Neural cell (in vitro differentiated cells): ENCODE data around the gene MCTP2. TPM values are rescaled to one million over a fixed set of nuclear protein-coding genes. Genes with fewer than 3 reads are reported as not detected.

Experiments used
- H2AFZ ChIP-seq: fragments of 200-600, 300-800 bp; sonication (generic), shearing (Covaris generic); 2 replicates; pipeline ENCODE4 v1.6.0; 2014; ENCODE audit warnings: low read depth, mild to moderate bottlenecking, antibody characterized with exemption, low read length, moderate library complexity
- H3F3A ChIP-seq: fragments of 200-600 bp; shearing (Covaris generic); 2 replicates; pipeline ENCODE4 v1.6.1; 2016; ENCODE audit warnings: mild to moderate bottlenecking, moderate library complexity, mixed read lengths, antibody characterized with exemption, low read length; ENCODE audit not compliant: insufficient read depth, poor library complexity, severe bottlenecking
- H3K27ac ChIP-seq: fragments of 200-600, 300-800 bp; sonication (generic), shearing (Covaris generic); 2 replicates; pipeline ENCODE4 v1.5.1; 2014; ENCODE audit warnings: mild to moderate bottlenecking, low read length, moderate library complexity
- H3K27me3 ChIP-seq: fragments of 300-800, 200-600 bp; sonication (generic), shearing (Covaris generic); 2 replicates; pipeline ENCODE4 v1.6.0; 2014; ENCODE audit warnings: mild to moderate bottlenecking, low read depth, low read length, moderate library complexity; ENCODE audit not compliant: insufficient read depth
- H3K36me3 ChIP-seq: fragments of 300-800, 200-600 bp; sonication (generic), shearing (Covaris generic); 2 replicates; pipeline ENCODE4 v1.5.1; 2014; ENCODE audit warnings: mild to moderate bottlenecking, antibody characterized with exemption, low read length, moderate library complexity; ENCODE audit not compliant: insufficient read depth
- H3K4me2 ChIP-seq: fragments of 300-800, 200-600 bp; sonication (generic), shearing (Covaris generic); 2 replicates; pipeline ENCODE4 v1.6.0; 2014; ENCODE audit warnings: mild to moderate bottlenecking, low read length
- H3K4me3 ChIP-seq: fragments of 300-800, 200-600 bp; sonication (generic), shearing (Covaris generic); 2 replicates; pipeline ENCODE4 v1.5.1; 2014; ENCODE audit warnings: mild to moderate bottlenecking, low read length, moderate library complexity
- H3K79me2 ChIP-seq: fragments of 200-600 bp; shearing (Covaris generic); replicated peaks from 2 replicates; pipeline ENCODE4 v1.6.0; 2014; ENCODE audit warnings: mild to moderate bottlenecking, low read length, moderate library complexity; ENCODE audit not compliant: insufficient read depth
- H3K9ac ChIP-seq: fragments of 300-800, 200-600 bp; sonication (generic), shearing (Covaris generic); 2 replicates; pipeline ENCODE4 v1.6.1; 2016; ENCODE audit warnings: mild to moderate bottlenecking, low read length, mixed read lengths
- H3K9me2 ChIP-seq: fragments of 200-600 bp; shearing (Covaris generic); 2 replicates; pipeline ENCODE4 v1.6.1; 2016; ENCODE audit warnings: mild to moderate bottlenecking, low read length, mixed read lengths; ENCODE audit not compliant: insufficient read depth
- H3K9me3 ChIP-seq: fragments of 200-600, 300-800 bp; sonication (generic), shearing (Covaris generic); 2 replicates; pipeline ENCODE4 v1.6.1; 2016; ENCODE audit warnings: mild to moderate bottlenecking, mixed run types, low read length, moderate library complexity, mixed read lengths
- H4K20me1 ChIP-seq: fragments of 200-600 bp; shearing (Covaris generic); 2 replicates; pipeline ENCODE4 v1.6.1; 2016; ENCODE audit warnings: mild to moderate bottlenecking, mixed run types; ENCODE audit not compliant: insufficient read depth
- EP300 ChIP-seq: fragments of 450-650 bp; conservative IDR thresholded peaks from 2 replicates; pipeline ENCODE4 v1.6.1; 2014; ENCODE audit warnings: antibody characterized with exemption, mild to moderate bottlenecking, moderate library complexity; ENCODE audit not compliant: poor library complexity, severe bottlenecking
- EZH2 ChIP-seq: fragments of 200-600, 300-800 bp; shearing (Covaris generic), sonication (generic); IDR thresholded peaks from 2 replicates; pipeline ENCODE4 v1.6.1; 2014; ENCODE audit warnings: antibody characterized with exemption, low read length, borderline replicate concordance, mild to moderate bottlenecking; ENCODE audit not compliant: insufficient read depth, poor library complexity, severe bottlenecking
- MXI1 ChIP-seq: fragments of 450-650 bp; conservative IDR thresholded peaks from 2 replicates; pipeline ENCODE4 v1.6.1; 2014; ENCODE audit warnings: antibody characterized with exemption, mild to moderate bottlenecking; ENCODE audit not compliant: poor library complexity, severe bottlenecking
- POLR2AphosphoS5 ChIP-seq: IDR thresholded peaks from 2 replicates; pipeline ENCODE4 v1.6.1; 2012
- RAD21 ChIP-seq: fragments of 450-650 bp; conservative IDR thresholded peaks from 2 replicates; pipeline ENCODE4 v1.6.1; 2014; ENCODE audit warnings: antibody characterized with exemption, mild to moderate bottlenecking, moderate library complexity
- SMC3 ChIP-seq: fragments of 450-650 bp; conservative IDR thresholded peaks from 2 replicates; pipeline ENCODE4 v1.6.1; 2014; ENCODE audit warnings: antibody characterized with exemption, mild to moderate bottlenecking, moderate library complexity; ENCODE audit not compliant: poor library complexity
- TAF1 ChIP-seq: IDR thresholded peaks from 2 replicates; pipeline ENCODE4 v1.6.1; 2012; ENCODE audit warnings: low read depth
- polyA plus RNA-seq: library from polyadenylated mRNA; depleted of rRNA; stranded (reverse); fragments of >200 nt; gene quantifications from 2 replicates; pipeline ENCODE4 v1.2.3, GENCODE V29; 2014
- TF ChIP-seq, protein P1 (sequence below): IDR thresholded peaks from 2 replicates; pipeline ENCODE4 v1.6.1; 2012; ENCODE audit warnings: borderline replicate concordance
- TF ChIP-seq, protein P2 (sequence below): fragments of 450-650 bp; IDR thresholded peaks from 2 replicates; pipeline ENCODE4 v1.5.1; 2014; ENCODE audit warnings: antibody characterized with exemption, mild to moderate bottlenecking, moderate library complexity; ENCODE audit not compliant: poor library complexity, severe bottlenecking

The MCTP2 gene
- polyA plus RNA-seq, 1 donor from 2014 or later, result not detected

DNA sequence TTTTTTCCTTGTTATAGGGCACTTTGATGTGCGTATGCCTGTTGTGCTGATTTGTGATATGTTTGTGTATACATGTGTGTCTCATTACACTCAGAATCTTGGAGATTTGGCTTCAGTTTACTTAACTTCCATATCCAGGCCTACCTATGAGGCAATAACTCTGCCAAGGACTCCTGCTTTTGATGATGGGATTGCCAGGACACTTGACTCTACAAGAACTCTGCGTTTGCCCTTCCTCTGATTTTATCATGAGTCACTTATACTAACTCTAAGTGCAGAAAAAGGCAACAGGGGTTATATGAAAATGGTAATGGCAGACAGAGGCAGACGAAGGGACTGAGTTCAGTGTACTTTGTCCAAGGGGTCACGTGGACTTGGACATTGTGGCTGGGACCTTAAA, 33.6 kb downstream of the MCTP2 start:
- Histone ChIP-seq H3K9me3 (no peaks in the 10 kb centered on the region), H4K20me1 (no peaks in the 10 kb centered on the region), H2AFZ (no peak overlapping the region), H3K27me3 (no peaks in the 10 kb centered on the region), H3F3A (no peaks in the 10 kb centered on the region), H3K9ac (no peak overlapping the region), H3K4me3 (no peak overlapping the region), H3K9me2 (no peaks in the 10 kb centered on the region), H3K27ac (no peak overlapping the region), H3K79me2 (no peaks in the 10 kb centered on the region), H3K36me3 (no peaks in the 10 kb centered on the region), H3K4me2 (no peak overlapping the region)
- TF ChIP-seq RAD21, result no peak
- no peak for TF ChIP-seq EZH2
- TF ChIP-seq, protein P1, sequence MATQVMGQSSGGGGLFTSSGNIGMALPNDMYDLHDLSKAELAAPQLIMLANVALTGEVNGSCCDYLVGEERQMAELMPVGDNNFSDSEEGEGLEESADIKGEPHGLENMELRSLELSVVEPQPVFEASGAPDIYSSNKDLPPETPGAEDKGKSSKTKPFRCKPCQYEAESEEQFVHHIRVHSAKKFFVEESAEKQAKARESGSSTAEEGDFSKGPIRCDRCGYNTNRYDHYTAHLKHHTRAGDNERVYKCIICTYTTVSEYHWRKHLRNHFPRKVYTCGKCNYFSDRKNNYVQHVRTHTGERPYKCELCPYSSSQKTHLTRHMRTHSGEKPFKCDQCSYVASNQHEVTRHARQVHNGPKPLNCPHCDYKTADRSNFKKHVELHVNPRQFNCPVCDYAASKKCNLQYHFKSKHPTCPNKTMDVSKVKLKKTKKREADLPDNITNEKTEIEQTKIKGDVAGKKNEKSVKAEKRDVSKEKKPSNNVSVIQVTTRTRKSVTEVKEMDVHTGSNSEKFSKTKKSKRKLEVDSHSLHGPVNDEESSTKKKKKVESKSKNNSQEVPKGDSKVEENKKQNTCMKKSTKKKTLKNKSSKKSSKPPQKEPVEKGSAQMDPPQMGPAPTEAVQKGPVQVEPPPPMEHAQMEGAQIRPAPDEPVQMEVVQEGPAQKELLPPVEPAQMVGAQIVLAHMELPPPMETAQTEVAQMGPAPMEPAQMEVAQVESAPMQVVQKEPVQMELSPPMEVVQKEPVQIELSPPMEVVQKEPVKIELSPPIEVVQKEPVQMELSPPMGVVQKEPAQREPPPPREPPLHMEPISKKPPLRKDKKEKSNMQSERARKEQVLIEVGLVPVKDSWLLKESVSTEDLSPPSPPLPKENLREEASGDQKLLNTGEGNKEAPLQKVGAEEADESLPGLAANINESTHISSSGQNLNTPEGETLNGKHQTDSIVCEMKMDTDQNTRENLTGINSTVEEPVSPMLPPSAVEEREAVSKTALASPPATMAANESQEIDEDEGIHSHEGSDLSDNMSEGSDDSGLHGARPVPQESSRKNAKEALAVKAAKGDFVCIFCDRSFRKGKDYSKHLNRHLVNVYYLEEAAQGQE, result no peak
- TF ChIP-seq, protein P2, sequence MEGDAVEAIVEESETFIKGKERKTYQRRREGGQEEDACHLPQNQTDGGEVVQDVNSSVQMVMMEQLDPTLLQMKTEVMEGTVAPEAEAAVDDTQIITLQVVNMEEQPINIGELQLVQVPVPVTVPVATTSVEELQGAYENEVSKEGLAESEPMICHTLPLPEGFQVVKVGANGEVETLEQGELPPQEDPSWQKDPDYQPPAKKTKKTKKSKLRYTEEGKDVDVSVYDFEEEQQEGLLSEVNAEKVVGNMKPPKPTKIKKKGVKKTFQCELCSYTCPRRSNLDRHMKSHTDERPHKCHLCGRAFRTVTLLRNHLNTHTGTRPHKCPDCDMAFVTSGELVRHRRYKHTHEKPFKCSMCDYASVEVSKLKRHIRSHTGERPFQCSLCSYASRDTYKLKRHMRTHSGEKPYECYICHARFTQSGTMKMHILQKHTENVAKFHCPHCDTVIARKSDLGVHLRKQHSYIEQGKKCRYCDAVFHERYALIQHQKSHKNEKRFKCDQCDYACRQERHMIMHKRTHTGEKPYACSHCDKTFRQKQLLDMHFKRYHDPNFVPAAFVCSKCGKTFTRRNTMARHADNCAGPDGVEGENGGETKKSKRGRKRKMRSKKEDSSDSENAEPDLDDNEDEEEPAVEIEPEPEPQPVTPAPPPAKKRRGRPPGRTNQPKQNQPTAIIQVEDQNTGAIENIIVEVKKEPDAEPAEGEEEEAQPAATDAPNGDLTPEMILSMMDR, result no peak
- no peak for TF ChIP-seq TAF1
- TF ChIP-seq EP300, result no peak
- no peak for TF ChIP-seq MXI1
- no peak for TF ChIP-seq SMC3
- no peak for TF ChIP-seq POLR2AphosphoS5

DNA sequence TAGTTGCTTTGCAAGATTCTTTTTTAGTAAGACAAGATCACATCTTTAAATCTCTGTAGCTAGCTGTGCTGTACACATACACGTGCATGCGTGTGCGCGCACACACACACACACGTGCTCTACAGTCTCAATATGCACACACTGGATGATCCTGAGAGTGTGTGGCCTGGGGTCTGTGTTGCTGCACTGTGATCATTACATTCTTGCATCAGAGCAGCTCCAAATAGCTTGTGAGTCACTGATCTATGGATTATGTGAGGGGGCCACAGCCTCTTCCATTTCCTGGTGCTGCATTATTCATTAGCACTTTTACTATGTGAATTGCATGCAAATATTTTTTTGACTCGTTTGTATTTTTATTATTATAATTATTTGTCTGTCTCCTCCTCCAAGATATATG, 34.6 kb downstream of the MCTP2 start:
- Histone ChIP-seq H3K4me2 (no peak overlapping the region), H4K20me1 (no peaks in the 10 kb centered on the region), H3K27ac (no peak overlapping the region), H3K36me3 (no peaks in the 10 kb centered on the region), H3F3A (no peaks in the 10 kb centered on the region), H2AFZ (no peak overlapping the region), H3K9me2 (no peaks in the 10 kb centered on the region), H3K27me3 (no peaks in the 10 kb centered on the region), H3K9me3 (no peaks in the 10 kb centered on the region), H3K4me3 (no peak overlapping the region), H3K9ac (no peak overlapping the region), H3K79me2 (no peaks in the 10 kb centered on the region)
- no peak for TF ChIP-seq SMC3
- no peak for TF ChIP-seq TAF1
- no peak for TF ChIP-seq MXI1

DNA sequence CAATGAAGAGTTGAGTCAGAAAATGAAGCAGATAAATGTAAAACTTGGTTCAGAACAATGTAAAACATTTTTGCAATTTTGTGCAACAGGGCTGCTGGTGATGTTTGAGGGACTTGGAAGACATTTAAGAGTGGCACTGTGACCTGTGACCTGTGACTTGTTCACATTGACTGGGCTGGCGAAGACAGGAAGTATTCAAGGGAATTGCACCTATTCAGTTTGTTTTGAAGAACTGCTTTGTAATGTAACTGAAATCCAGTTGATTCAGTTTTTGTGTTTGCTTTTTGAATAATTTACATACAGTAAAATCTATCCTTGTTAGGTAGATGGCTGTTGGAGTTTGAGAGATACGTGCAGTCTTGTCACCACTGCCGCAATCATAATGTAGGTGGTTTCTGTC, 35.4 kb downstream of the MCTP2 start:
- no peak overlapping the region for H3K4me3 ChIP-seq
- H2AFZ ChIP-seq, result no peak overlapping the region
- no peak overlapping the region for H3K4me2 ChIP-seq
- no peak overlapping the region for H3K27ac ChIP-seq
- no peaks in the 10 kb centered on the region for H3K79me2 ChIP-seq
- no peaks in the 10 kb centered on the region for H3F3A ChIP-seq
- no peaks in the 10 kb centered on the region for H4K20me1 ChIP-seq
- H3K36me3 ChIP-seq, result no peaks in the 10 kb centered on the region
- H3K9me3 ChIP-seq, result no peaks in the 10 kb centered on the region
- no peaks in the 10 kb centered on the region for H3K27me3 ChIP-seq
- no peaks in the 10 kb centered on the region for H3K9me2 ChIP-seq
- TF ChIP-seq EP300 (no peak), EZH2 (no peak), SMC3 (no peak)
- H3K9ac ChIP-seq, result no peak overlapping the region
